Keratinocyte (primary cell): ENCODE data around the gene CMIP.
"Not testable (repeated sequence)": the region's sequence is repeated elsewhere in the genome, so short reads cannot be mapped to it uniquely, and the experiment has no call there.

Source experiments
- CTCF ChIP-seq, 3 experiments: IDR thresholded peaks in 1 of 3; conservative IDR thresholded peaks in 1 of 3; optimal IDR thresholded peaks in 1 of 3; 2 replicates in 2 of 3; 3 replicates in 1 of 3; pipeline versions ENCODE3 to v1.5.1; 2011; ENCODE audit warnings: low read length in 3 of 3, mild to moderate bottlenecking in 3 of 3, moderate library complexity in 2 of 3, control low read depth in 1 of 3, inconsistent platforms in 1 of 3; ENCODE audit not compliant: insufficient read depth in 2 of 3; ENCODE audit errors: extremely low read depth in 1 of 3
- EZH2 ChIP-seq: IDR thresholded peaks from one replicate; pipeline ENCODE4 v1.6.1; 2012; ENCODE audit warnings: inconsistent platforms, mild to moderate bottlenecking, low read length, moderate library complexity

GRCh38 chr16:81522851-81523250 is 78.2 kb downstream of the CMIP start:
- not testable (repeated sequence) for TF ChIP-seq CTCF (optimal IDR thresholded peaks at IDR 0.05 in 1 of 3, IDR thresholded peaks at IDR 0.05 in 1 of 3, conservative IDR thresholded peaks at IDR 0.05 in 1 of 3; ENCODE audit: extremely low read depth in 1 of 3, insufficient read depth in 2 of 3, low read length in 3 of 3); EZH2
